Mammary epithelial cell (primary cell): ENCODE results near the gene MAPK8IP3.

Experiments used
- EZH2 ChIP-seq: IDR thresholded peaks from 2 replicates; pipeline ENCODE4 v1.6.1; 2012; ENCODE audit warnings: low read length, inconsistent platforms, borderline replicate concordance
- TF ChIP-seq, protein P1 (sequence below), 2 donors: IDR thresholded peaks in 1 of 2; conservative IDR thresholded peaks in 1 of 2; 2 replicates each; pipeline ENCODE4 v1.5.1; 2011 to 2012; ENCODE audit warnings: inconsistent platforms in 2 of 2, low read length in 2 of 2, mild to moderate bottlenecking in 2 of 2, control low read depth in 1 of 2, low read depth in 1 of 2; ENCODE audit not compliant: insufficient read depth in 1 of 2; ENCODE audit errors: extremely low read depth in 1 of 2

DNA sequence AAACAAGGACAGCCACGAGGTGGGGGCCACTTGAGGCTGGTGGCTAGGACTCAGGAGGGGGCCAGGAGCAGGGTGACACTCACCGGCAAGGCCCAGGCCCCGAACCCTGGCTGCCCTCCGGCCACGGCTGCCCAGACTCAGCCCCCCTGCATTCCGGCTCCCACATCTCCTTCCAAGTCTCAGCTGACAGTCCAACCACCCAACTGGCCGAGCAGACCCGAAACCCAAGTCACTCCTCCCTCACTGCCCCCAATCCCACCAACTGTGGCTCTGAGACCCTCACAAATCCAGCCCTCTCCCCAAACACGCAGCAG is 111.2 kb downstream of the MAPK8IP3 start:
- TF ChIP-seq, protein P1, sequence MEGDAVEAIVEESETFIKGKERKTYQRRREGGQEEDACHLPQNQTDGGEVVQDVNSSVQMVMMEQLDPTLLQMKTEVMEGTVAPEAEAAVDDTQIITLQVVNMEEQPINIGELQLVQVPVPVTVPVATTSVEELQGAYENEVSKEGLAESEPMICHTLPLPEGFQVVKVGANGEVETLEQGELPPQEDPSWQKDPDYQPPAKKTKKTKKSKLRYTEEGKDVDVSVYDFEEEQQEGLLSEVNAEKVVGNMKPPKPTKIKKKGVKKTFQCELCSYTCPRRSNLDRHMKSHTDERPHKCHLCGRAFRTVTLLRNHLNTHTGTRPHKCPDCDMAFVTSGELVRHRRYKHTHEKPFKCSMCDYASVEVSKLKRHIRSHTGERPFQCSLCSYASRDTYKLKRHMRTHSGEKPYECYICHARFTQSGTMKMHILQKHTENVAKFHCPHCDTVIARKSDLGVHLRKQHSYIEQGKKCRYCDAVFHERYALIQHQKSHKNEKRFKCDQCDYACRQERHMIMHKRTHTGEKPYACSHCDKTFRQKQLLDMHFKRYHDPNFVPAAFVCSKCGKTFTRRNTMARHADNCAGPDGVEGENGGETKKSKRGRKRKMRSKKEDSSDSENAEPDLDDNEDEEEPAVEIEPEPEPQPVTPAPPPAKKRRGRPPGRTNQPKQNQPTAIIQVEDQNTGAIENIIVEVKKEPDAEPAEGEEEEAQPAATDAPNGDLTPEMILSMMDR (conservative IDR thresholded peaks at IDR 0.05 in 1 of 2, IDR thresholded peaks at IDR 0.05 in 1 of 2; ENCODE audit: extremely low read depth in 1 of 2, insufficient read depth in 1 of 2, low read depth in 1 of 2, low read length in 2 of 2) = no peak
- TF ChIP-seq EZH2 = no peak
